OCI-LY7 (cell line): ENCODE measurements around the gene CFAP74. TPM values are rescaled to one million over a fixed set of nuclear protein-coding genes. Genes with fewer than 3 reads are reported as not detected.

ENCODE experiments used
- BruUV-seq: library from RNA; stranded (reverse); fragments of 400-500 nt; replicated peaks from 2 replicates; lab custom pipeline; 2021; lab: Mats Ljungman, UMichigan
- CTCF ChIA-PET: fragments of 300-600 bp; sonication (Branson Sonifier 250); formaldehyde crosslinking; loops from one replicate; lab custom pipeline; 2022; ENCODE audit warnings: antibody characterized with exemption; ENCODE audit not compliant: unreplicated experiment; lab: Charles Lee
- POLR2A ChIA-PET: fragments of 300-600 bp; sonication (Branson Sonifier 250); formaldehyde crosslinking; loops from one replicate; lab custom pipeline; 2022; ENCODE audit warnings: antibody characterized with exemption; lab: Charles Lee
- DNase-seq: peaks from one replicate; pipeline ENCODE4 v3.0.0-alpha.2; 2015; ENCODE audit warnings: low spot score
- H2AFZ ChIP-seq: fragments of 200-600 bp; sonication (generic), shearing (Covaris generic); 2 replicates; pipeline ENCODE4 v1.6.1; 2014; ENCODE audit warnings: mild to moderate bottlenecking, antibody characterized with exemption, low read length, moderate library complexity
- H3K27ac ChIP-seq: fragments of 200-600 bp; sonication (generic); 2 replicates; pipeline ENCODE4 v1.5.1; 2014; ENCODE audit warnings: mixed run types, low read depth, mild to moderate bottlenecking, moderate library complexity, low read length, inconsistent platforms; ENCODE audit not compliant: poor library complexity, severe bottlenecking
- H3K36me3 ChIP-seq: fragments of 200-600 bp; sonication (generic); 2 replicates; pipeline ENCODE4 v1.6.1; 2014; ENCODE audit warnings: mild to moderate bottlenecking, antibody characterized with exemption, low read length, moderate library complexity, mixed read lengths; ENCODE audit not compliant: insufficient read depth
- H3K4me1 ChIP-seq: fragments of 200-600 bp; sonication (generic); 2 replicates; pipeline ENCODE4 v1.5.1; 2014; ENCODE audit warnings: mild to moderate bottlenecking, low read length; ENCODE audit not compliant: insufficient read depth, poor library complexity, severe bottlenecking
- H3K4me2 ChIP-seq: fragments of 200-600 bp; sonication (generic); 2 replicates; pipeline ENCODE4 v1.6.1; 2014; ENCODE audit warnings: mild to moderate bottlenecking, low read length
- H3K4me3 ChIP-seq: fragments of 200-600 bp; sonication (generic); 2 replicates; pipeline ENCODE4 v1.5.1; 2014; ENCODE audit warnings: mild to moderate bottlenecking, low read depth, low read length; ENCODE audit not compliant: poor library complexity, severe bottlenecking
- H3K79me2 ChIP-seq: fragments of 200-600 bp; sonication (generic); 2 replicates; pipeline ENCODE4 v1.6.1; 2016; ENCODE audit warnings: low read depth, mild to moderate bottlenecking, low read length, moderate library complexity, mixed read lengths; ENCODE audit not compliant: insufficient read depth
- H3K9me2 ChIP-seq: fragments of 200-600 bp; sonication (generic); 2 replicates; pipeline ENCODE4 v1.6.1; 2016; ENCODE audit warnings: mild to moderate bottlenecking, low read length, mixed read lengths; ENCODE audit not compliant: insufficient read depth
- H3K9me3 ChIP-seq: fragments of 200-600 bp; sonication (generic); 2 replicates; pipeline ENCODE4 v1.6.1; 2014; ENCODE audit warnings: mild to moderate bottlenecking, mixed run types, low read length, mixed read lengths
- H4K20me1 ChIP-seq: fragments of 200-600 bp; sonication (generic); 2 replicates; pipeline ENCODE4 v1.6.1; 2014; ENCODE audit warnings: mild to moderate bottlenecking, antibody characterized with exemption, low read length, moderate library complexity, mixed read lengths; ENCODE audit not compliant: insufficient read depth
- CTCF ChIP-seq: fragments of 200-600 bp; sonication (generic); conservative IDR thresholded peaks from 2 replicates; pipeline ENCODE4 v1.5.1; 2014; ENCODE audit warnings: mild to moderate bottlenecking, antibody characterized with exemption, low read length, moderate library complexity, mixed read lengths
- EZH2phosphoT487 ChIP-seq: fragments of 200-600 bp; sonication (generic); IDR thresholded peaks from 2 replicates; pipeline ENCODE4 v1.6.1; 2018; ENCODE audit warnings: low read depth, borderline replicate concordance, mild to moderate bottlenecking, mixed run types, antibody characterized with exemption, low read length, moderate library complexity, mixed read lengths
- intact Hi-C: fragments of 100-400 bp; cut with micrococcal nuclease; formaldehyde crosslinking; loops from one replicate; pipeline ENCODE4 v1.10.0; 2022; ENCODE audit not compliant: unreplicated experiment
- total RNA-seq, 2 experiments: library from RNA; depleted of rRNA in 1 of 2; stranded (reverse); fragments of >200 nt in 1 of 2; shearing (Covaris generic) in 1 of 2; gene quantifications; 2 replicates each; pipeline ENCODE4 v1.2.3, GENCODE V29; 2014 to 2022

CFAP74 gene
- total RNA-seq, 2 experiments from 2014 or later = not detected

GRCh38 chr1:1969953-1970716, 33.5 kb downstream of the CFAP74 start:
- Histone ChIP-seq H3K9me3 (peaks cover 6% of the 10 kb centered on the region; the same call in 1 of the 2 replicates), H3K4me1 (no peaks in the 10 kb centered on the region), H3K9me2 (no peaks in the 10 kb centered on the region), H3K79me2 (no peaks in the 10 kb centered on the region), H2AFZ (no peak overlapping the region), H3K4me2 (no peak overlapping the region), H4K20me1 (no peaks in the 10 kb centered on the region), H3K27ac (no peak overlapping the region), H3K36me3 (no peaks in the 10 kb centered on the region), H3K4me3 (no peak overlapping the region)
- DNase-seq = no peak
- POLR2A ChIA-PET = no interaction called here
- BruUV-seq = no TSS peak
- no peak for TF ChIP-seq CTCF
- TF ChIP-seq EZH2phosphoT487 = no peak
- intact Hi-C loops = no loop called here
- CTCF ChIA-PET = no interaction called here

GRCh38 chr1:1969505-1969900, 34.1 kb downstream of the CFAP74 start:
- CTCF ChIA-PET = no interaction called here

More at GRCh38 chr1:1969505-1969900, 34.1 kb downstream of the CFAP74 start:
- no peak for DNase-seq
- Histone ChIP-seq H4K20me1 (no peaks in the 10 kb centered on the region), H3K9me2 (no peaks in the 10 kb centered on the region), H3K4me3 (no peak overlapping the region), H3K79me2 (no peaks in the 10 kb centered on the region), H3K36me3 (no peaks in the 10 kb centered on the region), H3K9me3 (peaks cover 6% of the 10 kb centered on the region; the same call in 1 of the 2 replicates), H3K4me2 (no peak overlapping the region), H3K27ac (no peak overlapping the region), H2AFZ (no peak overlapping the region), H3K4me1 (no peaks in the 10 kb centered on the region)
- POLR2A ChIA-PET = no interaction called here
- BruUV-seq = no TSS peak
- TF ChIP-seq CTCF (no peak), EZH2phosphoT487 (no peak)
- intact Hi-C loops = no loop called here
